ENCODE results near the gene EIF3A.

GRCh38 chr10:119101366-119102098, 20.9 kb upstream of the EIF3A start:
- no peak for TF ChIP-seq CTCF (IDR thresholded peaks at IDR 0.05)
- TF ChIP-seq POLR2A (IDR thresholded peaks at IDR 0.05), result no peak
- TF ChIP-seq EP300 (IDR thresholded peaks at IDR 0.05), result no peak
